Stimulated activated CD4-positive, alpha-beta T cell treated with anti-CD3 and anti-CD28 coated beads, Interleukin-15, amount 100 ng/mL, for 24 hours (primary cell): Measurements from ENCODE around the gene GMDS.

Source experiments
- DNase-seq: peaks from one replicate; pipeline ENCODE4 v3.0.0-alpha.2; 2020

The GMDS gene

DNA sequence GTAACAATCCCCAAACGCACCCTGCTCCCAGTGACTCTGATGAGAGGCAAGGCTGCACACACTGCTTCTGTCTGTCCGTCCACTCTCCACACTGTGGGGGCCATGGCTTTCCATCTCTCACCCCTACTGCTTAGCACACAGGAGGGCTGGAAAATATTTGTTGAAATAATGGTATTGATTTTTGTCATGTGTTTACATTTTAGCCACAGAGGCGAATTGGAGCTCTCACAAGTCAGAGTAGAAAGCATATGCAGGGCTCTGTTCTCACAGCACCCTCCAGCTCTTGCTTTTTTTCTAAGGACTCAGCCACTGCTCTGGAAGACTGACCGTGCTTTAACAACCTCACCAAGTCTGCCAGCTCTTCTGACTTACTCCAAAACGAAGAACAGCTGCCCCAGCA lies 273.8 kb downstream of the GMDS start:
- DNase-seq = no peak

DNA sequence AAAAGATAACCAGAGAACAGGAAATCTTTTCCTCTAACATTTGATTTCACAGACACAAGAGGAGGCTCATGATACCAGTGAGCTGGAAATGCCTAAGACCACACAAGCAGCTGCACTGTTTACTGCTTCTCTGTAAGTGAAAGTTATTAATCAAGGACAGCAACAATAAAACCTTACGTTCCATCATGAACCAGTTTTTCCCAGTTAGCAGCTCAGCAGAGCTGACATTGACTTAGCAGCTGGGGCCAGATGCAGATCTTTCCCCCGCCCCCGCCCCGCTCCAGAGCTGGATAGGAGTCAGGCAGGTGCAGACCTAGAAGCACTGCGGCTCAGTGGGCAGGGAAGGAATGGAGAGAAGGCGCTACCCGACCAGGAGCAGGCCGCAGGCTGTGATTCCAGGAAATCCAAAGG lies 275.2 kb downstream of the GMDS start:
- DNase-seq = no peak

DNA sequence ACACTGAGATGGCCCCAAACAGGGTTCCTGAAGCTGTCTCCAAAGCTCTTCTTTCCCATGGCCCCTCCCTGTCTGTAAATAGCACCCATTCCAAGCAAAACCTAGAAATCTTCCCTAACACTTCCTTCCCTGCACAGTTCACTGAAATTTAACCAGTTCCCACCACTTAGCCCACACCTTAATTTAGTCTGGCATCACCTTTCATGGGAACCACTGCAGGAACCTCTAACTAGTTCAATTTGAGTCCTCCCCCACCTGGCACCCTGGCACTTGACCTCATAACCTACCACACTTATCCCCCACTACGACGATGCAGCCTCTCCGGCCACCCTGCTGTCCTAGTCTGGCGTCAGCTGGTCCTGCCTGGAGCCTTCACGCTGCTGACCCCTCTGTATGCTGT lies 278.7 kb downstream of the GMDS start:
- DNase-seq = no peak

DNA sequence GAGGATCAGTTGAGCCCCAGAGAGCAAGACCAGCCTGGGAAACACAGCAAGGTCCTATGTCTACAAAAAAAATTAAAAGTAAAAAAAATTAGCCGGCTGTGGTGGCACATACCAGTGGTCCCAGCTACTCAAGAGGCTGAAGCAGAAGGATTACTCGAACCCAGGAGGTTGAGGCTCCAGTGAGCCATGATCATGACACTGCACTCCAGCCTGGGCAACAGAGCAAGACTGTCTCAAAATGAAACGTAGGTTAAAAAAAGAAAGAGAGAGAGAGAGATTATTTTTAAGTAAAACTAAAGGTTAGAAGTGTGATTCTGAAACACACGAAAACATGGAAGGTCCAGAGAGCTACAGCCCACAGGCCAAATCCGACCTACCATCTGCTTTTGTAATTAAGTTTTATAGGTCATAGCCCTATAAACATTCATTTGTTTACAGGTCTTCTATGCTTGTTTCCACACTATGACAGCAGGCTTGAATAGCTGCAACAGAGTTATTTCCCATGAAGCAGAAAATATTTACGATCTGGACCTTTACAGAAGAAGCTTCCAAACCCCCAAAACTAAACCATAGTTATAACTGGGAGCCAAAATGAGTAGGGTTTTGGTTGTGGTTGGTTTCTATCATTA lies 279.7 kb downstream of the GMDS start:
- DNase-seq = no peak

DNA sequence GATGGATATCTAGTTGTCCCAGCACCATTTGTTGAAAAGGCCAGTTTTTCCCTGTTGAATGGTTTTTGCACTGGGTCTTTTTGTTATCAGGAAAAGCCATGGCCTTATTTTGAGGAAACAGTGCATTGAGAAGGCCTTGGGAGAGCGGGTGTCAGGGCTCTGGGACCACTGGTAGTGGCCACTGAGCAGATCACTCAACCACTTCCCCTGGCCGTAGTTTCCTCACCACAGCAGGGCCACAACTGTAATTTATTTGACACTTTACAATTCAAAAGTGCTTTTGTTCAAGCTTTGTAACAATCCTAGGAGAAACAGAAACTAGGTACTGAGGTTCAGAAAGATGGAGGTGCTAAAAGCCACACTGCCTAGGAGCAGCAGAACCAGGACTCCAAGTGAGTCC lies 281.8 kb downstream of the GMDS start:
- no peak for DNase-seq

DNA sequence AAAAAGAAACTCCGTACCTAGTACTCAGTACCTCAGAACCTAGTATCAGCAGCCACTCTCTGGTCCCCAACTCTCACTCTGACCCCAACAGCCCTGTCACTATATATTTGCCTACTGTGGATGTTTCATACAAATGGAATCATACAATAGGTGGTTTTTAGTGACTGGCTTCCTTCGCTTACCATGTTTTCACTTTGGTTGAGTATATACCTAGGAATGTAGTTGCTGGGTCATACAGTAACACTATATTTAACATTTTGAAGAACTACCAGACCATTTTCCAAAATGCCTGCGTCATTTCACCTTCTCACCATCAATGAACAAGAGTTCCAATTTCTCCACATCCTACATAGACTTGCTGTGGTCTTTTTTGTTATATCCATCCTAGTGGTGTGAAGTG lies 283.2 kb downstream of the GMDS start:
- DNase-seq = no peak

DNA sequence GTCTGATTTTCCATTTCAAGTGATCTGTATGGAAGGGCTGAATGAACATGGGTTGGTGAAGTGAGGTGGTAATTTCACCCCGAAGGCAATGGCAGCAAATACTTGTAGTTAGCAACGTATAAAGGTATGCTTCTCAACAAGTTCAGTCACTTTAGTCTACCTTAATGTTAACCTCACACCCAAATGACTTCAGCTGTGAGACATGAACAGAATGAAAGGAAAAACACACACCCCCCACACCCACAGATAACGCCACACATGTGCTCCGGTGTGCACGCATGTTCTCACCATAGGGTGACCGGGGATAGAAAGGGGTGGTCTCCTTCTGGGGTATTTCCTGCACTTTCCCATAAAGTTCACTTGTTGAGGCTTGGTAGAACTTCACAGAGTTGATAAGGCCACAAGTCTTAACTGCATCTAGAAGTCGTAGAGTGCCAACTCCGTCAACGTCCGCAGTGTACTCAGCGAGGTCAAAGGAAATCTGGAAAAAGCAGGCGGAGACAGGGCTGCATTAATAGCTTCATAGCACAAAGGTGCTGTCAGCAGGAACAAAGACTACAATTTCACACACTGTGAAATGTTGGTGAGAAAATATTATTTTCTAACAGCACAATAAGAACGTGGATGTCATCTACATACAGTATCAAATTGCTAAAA lies 284.8 kb downstream of the GMDS start:
- DNase-seq = no peak

DNA sequence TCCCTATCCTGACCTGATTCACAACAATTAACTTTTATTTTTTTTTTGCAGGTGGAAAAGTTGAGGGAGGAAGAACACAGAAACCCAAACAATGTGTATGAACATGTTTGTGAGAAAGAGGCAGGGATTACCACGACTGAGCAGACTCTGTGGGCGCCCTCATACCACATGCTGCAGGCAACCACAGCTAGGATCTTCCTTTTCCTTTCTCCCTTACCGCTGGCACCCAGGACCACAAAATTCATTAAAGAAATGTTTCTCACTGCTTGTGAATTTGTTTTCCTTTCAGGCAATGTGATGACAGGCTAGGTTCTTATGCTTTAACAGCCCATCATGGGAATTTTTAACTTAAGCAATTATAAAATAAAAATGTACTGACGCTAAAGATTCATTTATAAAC lies 287.1 kb downstream of the GMDS start:
- DNase-seq = no peak

DNA sequence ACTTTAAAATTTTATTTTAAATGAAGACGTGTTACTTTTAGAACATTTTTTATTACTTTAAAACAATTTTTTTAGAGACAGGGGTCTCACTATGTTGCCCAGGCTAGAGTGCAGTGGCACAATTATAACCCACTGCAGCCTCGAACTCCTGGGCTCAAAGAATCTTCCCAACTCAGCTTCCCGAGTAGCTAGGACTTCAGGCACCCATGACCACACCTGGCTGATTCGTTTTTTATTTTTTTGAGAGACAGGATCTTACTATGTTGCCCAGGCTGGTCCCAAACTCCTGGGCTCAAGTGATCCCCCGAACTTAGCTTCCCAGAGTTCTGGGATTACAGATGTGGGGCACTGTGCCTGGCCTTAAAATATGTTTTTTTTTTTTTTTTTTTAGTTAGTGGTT lies 287.7 kb downstream of the GMDS start:
- DNase-seq = no peak

DNA sequence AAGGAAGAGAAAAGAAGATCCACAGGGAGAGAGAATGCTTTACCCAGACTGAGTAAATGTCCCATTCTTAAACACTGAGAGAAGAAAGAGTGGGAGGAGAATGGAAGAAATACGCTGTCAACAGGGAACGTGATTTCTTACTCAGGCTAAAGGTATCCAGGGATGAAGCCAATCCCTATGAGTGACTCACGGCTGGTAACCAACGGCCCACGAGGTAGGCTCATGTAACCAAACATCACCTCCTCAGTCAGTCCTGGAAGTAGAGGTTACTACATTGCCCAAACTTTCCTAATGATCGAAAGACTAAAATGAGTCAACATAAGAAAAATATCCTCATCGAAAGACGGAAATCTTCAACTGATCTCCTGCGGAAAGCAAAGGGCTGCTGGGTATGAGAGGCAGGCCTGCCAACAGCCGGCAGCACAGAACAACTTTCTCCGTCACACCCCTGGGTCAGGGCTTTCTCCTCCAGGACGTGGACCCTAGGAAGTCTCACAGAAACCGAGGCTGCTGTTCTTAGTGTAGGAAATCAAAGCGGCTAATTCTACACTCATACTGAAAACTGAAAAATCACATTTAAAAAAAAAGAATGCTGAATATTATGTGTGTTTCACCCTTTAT lies 292.6 kb downstream of the GMDS start:
- DNase-seq = no peak

DNA sequence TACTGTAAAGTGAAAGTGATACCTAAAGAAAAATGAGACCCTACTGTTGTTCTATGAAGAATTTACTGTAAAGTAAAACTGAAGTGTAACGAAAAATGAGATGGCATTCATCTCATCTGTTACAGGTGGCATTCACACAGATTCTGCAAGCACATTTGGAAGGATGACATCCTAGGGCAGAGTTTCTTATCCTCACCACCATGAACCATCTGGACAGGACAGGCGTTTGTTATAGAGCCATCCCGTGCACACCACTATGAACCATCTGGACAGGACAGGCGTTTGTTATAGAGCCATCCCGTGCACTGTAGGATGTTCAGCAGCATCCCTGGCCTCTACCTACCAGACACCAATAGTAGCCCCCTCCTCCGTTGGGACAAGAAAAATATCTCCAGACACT lies 294.8 kb downstream of the GMDS start:
- no peak for DNase-seq

DNA sequence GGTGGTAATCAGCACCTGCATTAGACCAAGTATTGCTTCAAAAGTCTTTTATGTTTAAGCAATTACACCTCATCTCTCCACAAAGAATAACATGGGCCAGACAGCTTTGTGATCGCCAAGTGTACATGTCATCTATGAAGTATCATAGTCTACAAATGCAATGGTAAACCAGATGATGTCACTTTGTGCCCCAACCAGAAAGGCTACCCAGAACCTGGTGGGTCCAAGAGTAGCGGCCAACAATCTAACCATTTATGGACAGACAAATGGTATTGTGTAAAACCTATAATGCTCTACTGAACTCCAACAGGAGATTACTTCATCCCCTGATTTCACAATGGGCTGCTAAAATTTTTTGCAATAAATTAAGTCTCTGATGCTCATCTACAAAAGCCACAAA lies 295.9 kb downstream of the GMDS start:
- no peak for DNase-seq

DNA sequence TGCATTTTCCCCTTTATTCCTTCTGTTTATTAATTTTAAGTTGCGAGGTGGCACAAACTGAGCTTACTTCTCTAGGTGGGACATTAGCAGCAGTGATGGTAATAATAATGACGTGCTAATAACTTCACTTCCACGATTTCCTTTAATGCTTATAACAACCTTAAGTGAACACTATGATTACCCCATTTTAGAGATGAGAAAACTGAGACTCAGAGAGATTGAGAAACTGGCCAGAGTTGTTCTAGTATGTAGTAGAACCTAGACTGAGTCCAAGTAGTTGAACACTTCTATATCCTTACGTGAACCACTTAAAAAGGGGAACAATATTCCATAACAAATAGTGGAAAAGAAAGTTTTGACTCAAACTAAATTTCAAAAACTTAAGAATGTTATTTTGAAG lies 297.5 kb downstream of the GMDS start:
- no peak for DNase-seq

DNA sequence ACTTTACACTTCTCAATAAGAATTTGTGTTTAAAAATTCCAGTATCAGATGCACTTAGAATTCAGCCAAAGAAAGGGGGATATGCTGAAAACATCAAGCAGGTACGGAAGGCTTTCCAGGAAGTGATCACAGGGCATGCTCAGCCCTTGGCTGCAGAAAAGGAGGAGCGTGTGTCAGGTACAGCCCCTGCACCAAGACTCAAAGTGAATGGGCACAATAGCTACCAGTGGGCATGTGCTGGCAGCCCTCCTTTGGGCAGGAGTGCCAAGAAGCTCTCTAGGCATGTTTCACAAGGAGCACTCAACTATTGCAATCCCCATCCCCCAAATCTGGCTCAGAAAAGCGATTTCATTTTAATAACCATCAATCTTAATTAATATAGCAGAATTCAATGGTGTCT lies 298.8 kb downstream of the GMDS start:
- DNase-seq = no peak

DNA sequence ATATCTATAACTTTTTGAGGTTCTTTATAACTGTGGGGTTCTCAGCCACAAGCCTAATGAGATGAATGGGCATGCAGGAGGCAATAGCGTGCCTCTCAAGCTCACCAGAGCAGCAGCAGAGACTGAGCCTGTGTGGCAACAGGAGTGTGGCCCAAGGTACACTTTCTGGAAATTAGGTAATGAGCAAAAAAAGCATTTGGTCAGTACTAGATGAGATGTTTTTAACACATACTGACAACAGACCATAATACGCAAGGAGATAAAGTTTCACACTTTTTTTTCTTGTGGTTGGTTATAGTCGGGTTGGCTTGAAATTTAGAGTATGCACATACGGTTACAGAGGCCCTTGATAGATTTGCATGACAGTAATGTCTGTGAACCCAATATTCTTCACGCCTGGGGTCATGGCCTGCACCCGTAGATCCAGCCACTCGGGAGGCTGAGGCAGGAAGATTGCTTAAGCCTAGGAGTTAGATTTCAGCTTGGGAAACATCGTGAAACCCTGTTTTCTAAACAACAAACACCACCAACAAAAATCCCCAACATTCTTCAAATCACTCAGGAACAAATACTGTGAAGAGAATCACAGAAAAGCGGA lies 300.1 kb downstream of the GMDS start:
- DNase-seq = no peak

DNA sequence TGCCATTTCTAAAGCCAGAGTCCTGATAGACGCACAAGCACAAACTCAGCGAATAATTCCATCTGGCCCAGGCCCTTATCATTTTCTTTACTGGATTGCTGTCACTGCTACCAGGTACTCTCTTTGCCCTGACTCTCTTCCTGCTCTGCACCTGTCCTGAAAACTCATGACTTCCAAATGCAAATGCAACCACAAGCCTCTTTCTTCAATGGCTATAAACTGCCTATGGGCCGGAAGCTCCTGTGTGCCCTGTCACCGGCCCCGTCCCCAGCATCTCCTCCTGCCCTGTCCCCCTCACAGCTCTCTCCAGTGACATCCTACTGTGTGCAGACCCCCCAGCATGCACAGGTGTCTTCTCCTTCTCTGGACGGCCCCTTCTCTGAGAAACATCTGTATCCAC lies 302.6 kb downstream of the GMDS start:
- no peak for DNase-seq

DNA sequence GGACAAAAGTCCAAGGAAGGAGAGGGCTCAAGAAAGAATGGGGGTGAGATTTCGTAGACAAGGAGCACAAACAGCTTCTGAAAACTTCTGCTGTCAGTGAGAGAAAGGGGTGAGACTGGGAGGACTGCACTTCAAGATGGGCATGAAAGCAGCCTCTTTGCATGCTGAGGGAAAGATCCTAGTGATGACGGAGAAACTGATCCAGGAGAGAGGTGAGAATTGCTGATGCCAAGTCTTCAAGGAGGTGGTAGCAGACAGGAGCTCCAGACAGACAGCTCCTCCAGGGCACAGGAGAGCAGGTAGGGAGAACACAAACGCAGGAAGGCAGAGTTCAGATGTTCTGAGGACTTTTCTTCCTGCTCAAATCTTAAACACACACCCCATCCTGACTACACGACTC lies 303.9 kb downstream of the GMDS start:
- no peak for DNase-seq

DNA sequence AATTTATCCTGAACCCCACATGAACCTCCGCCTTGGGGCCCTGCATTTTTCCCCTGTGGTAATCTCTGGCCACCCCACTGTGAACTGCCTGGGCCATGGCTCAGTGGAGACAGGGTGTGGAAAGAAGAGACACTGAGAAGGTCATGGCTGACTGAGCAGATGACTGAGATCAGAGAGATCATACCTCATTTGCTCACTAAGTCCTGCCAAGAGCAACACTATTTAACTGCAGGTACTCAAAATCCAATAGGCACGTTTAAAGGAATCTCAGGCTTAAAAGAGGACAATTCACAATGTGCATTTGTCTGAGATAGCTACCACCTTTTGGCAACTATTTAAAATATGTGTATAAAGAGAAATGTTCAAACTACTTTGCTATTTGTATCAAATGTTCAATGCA lies 305.0 kb downstream of the GMDS start:
- DNase-seq = no peak

DNA sequence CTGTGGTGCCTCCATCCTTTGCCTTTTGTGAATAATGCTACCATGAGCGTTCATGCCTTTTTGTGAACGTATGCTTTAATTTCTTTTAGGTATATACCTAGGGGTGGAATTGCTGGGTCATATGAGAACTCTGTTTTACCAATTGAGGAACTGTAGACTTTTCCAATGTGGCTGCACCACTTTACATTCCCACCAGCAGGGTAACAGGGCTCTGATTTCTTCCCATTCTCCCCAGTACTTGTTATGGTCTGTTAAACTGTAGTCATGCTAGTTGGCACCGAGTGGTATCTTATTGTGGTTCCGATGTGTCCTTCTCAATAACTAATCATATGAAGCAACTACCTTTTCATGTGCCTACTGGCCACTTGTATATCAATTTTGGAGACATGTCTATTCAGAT lies 312.1 kb downstream of the GMDS start:
- DNase-seq = no peak

DNA sequence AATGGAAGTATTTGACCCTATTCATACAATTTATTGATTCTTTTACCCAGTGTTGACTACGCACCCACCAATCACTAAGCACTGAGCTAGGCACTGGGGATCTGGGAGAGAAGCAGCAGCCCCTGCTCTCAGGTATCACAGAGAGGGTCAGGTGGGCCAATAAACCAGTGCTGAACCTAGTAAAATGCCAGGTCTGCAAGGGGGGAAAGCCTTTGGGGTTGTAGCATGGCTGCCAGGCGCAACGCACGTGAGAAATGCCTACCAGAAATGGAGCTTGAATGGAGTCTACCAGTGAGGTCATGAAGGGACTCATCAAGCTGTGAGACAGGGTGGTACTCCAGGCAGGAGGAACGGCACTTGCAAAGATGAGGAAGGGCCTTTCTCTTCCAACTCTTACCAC lies 313.6 kb downstream of the GMDS start:
- no peak for DNase-seq

DNA sequence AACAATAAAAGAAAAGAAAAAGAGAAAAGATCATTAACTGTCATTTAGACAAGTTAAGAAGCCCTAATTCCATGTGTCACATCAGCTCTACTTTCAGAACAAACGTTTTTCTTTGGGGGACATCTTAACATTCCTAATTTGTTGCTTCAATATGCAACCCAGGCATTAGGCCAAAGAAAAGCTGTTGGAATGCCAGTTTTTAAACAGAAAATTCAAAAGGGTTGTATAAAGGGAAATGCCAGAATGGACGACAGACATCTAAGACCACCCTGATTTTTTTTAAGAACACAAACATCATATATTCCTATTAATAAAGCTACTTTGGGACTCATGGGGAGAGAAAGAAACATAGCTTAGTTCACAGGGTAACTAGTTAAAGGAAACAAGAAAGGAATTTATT lies 315.0 kb downstream of the GMDS start:
- no peak for DNase-seq

DNA sequence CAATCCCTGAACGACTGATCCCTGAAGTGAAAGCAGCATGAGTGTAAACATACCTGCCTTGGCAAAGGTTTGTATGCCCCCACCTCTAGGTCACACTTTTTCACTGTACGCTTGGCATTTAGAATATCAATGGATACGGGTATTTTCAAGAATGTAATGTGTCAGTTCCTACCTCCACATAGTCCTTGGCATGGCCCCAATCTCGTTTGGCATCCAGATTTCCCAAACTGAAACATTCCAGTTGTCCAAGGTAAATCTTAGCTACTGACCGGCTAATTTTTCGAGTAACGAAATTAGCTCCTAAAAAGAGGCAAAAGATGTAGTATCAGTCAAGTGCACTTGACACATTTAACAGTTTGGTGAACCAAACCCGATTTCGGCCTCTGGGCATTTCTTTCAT lies 315.5 kb downstream of the GMDS start:
- DNase-seq = no peak

DNA sequence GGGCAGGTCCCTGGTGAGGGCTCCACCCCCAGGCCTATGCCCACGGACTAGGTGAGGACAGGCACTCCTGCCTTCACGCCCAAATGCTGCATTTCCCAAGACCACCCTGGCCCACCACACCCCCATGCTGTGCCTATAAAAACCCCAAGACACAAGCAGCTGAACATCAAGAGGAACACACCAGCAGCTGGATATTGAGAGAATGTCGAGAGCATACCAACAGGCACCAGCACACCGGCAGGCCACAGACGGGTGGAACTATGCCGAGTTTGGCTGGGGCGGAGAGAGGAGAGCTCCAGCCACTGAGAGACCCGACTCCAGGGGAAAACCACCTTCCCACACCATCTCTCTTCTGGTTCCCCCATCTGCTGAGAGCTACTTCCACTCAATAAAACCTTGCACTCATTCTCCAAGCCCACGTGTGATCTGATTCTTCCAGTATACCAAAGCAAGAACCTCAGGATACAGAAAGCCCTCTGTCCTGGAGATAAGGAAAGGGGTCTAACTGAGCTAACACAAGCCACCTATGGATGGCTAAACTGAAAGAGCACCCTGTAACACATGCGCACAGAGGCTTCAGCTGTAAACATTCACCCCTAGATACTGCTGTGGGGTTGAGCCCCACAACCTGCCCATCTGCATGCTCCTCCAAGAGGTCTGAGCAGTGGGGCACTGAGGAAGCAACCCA lies 319.5 kb downstream of the GMDS start:
- DNase-seq = no peak

DNA sequence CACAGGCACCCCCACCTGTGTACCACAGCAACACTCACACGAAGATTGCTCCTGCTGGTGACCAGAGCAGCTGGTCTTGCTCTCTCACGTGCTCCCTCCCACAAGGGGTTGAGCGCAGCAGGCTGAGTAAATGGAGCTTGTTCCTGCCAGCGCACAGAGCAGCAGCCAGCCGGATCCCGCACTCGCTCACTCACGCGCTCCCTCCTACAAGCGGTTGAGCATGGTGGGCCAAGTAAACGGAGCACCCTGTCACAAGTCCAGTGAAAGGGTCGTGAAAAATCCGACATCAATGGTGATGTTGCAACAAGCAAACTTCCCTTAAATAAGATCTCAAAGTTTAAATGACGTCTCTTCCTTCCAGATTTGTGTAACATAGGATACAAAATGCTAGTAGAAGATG lies 322.0 kb downstream of the GMDS start:
- DNase-seq = no peak
